Endothelial cell of umbilical vein (primary cell): ENCODE data around the gene LRRC10B. TPM values are rescaled to one million over a fixed set of nuclear protein-coding genes. Genes with fewer than 3 reads are reported as not detected.

ENCODE experiments used
- BruUV-seq: library from RNA; stranded (reverse); fragments of 400-500 nt; replicated peaks from 2 replicates; lab custom pipeline; 2021; lab: Mats Ljungman, UMichigan
- CTCF ChIA-PET: fragments of 300-600, 350-600 bp; sonication (Branson Sonifier 250); formaldehyde crosslinking; loops from one replicate; lab custom pipeline; 2021; ENCODE audit warnings: antibody characterized with exemption, inconsistent platforms; lab: Charles Lee
- POLR2A ChIA-PET: fragments of 300-600, 350-600 bp; sonication (Branson Sonifier 250); formaldehyde crosslinking; loops from one replicate; lab custom pipeline; 2021; ENCODE audit warnings: antibody characterized with exemption, inconsistent platforms; lab: Charles Lee
- DNase-seq: peaks from one replicate; pipeline ENCODE4 v3.0.0-alpha.2; 2011; ENCODE audit warnings: low read depth, low spot score
- FAIRE-seq: peaks from 2 replicates; lab custom pipeline; 2011; peaks lifted over from hg19 to GRCh38; lab: Jason Lieb, UNC
- H2AFZ ChIP-seq: 2 replicates; pipeline ENCODE4 v1.6.0; 2012; ENCODE audit warnings: low read depth, low read length, control low read depth, inconsistent platforms
- H3K27ac ChIP-seq: 2 replicates; pipeline ENCODE4 v1.5.1; 2011; ENCODE audit warnings: low read depth, mild to moderate bottlenecking, control low read depth, low read length, moderate library complexity; ENCODE audit not compliant: insufficient read depth
- H3K27me3 ChIP-seq, 2 experiments: 2 replicates each; pipeline versions ENCODE4 v1.6.0 to v1.6.1; 2011; ENCODE audit warnings: low read length in 2 of 2, mixed read lengths in 1 of 2; ENCODE audit not compliant: control insufficient read depth in 2 of 2, insufficient read depth in 2 of 2
- H3K36me3 ChIP-seq, 2 experiments: 2 replicates in 1 of 2; 3 replicates in 1 of 2; pipeline ENCODE4 v1.5.1; 2011; ENCODE audit warnings: low read length in 2 of 2, mild to moderate bottlenecking in 1 of 2, moderate library complexity in 1 of 2; ENCODE audit not compliant: control insufficient read depth in 2 of 2, insufficient read depth in 2 of 2; ENCODE audit errors: extremely low read depth in 1 of 2
- H3K4me1 ChIP-seq: 3 replicates; pipeline ENCODE4 v1.5.1; 2011; ENCODE audit warnings: mild to moderate bottlenecking, low read length; ENCODE audit not compliant: control insufficient read depth, insufficient read depth; ENCODE audit errors: extremely low read depth
- H3K4me2 ChIP-seq: 2 replicates; pipeline ENCODE4 v1.6.1; 2011; ENCODE audit warnings: low read length, control low read depth, mixed read lengths; ENCODE audit not compliant: insufficient read depth
- H3K4me3 ChIP-seq, 3 experiments: fragments of 200-600 bp in 1 of 3; sonication (generic), shearing (Covaris generic) in 1 of 3; replicated peaks in 1 of 3; 2 replicates each; pipeline ENCODE4 v1.5.1; 2011 to 2016; ENCODE audit warnings: control low read depth in 3 of 3, low read length in 3 of 3, mild to moderate bottlenecking in 2 of 3, inconsistent platforms in 1 of 3, low read depth in 1 of 3, moderate library complexity in 1 of 3; ENCODE audit not compliant: insufficient read depth in 1 of 3
- H3K79me2 ChIP-seq: 2 replicates; pipeline ENCODE4 v1.6.0; 2012; ENCODE audit warnings: low read length, inconsistent platforms; ENCODE audit not compliant: control insufficient read depth, insufficient read depth
- H3K9ac ChIP-seq: replicated peaks from 2 replicates; pipeline ENCODE3; 2011; ENCODE audit warnings: low read length, control low read depth; ENCODE audit not compliant: insufficient read depth; ENCODE audit errors: extremely low read depth
- H3K9me1 ChIP-seq: replicated peaks from 3 replicates; pipeline ENCODE4 v1.6.0; 2011; ENCODE audit warnings: mild to moderate bottlenecking, low read length; ENCODE audit not compliant: control insufficient read depth, insufficient read depth; ENCODE audit errors: extremely low read depth
- H3K9me3 ChIP-seq: replicated peaks from 2 replicates; pipeline ENCODE4 v1.5.1; 2012; ENCODE audit warnings: low read length, inconsistent platforms; ENCODE audit not compliant: control insufficient read depth, insufficient read depth
- H4K20me1 ChIP-seq: replicated peaks from 2 replicates; pipeline ENCODE3; 2011; ENCODE audit warnings: mild to moderate bottlenecking, low read length; ENCODE audit not compliant: control insufficient read depth, insufficient read depth; ENCODE audit errors: extremely low read depth
- CTCF ChIP-seq, 2 donors: IDR thresholded peaks; 1 replicate in 1 of 2; 2 replicates in 1 of 2; pipeline ENCODE4 v1.5.1; 2011; ENCODE audit warnings: low read length in 2 of 2, mild to moderate bottlenecking in 2 of 2, moderate library complexity in 2 of 2, control low read depth in 1 of 2, inconsistent platforms in 1 of 2, low read depth in 1 of 2; ENCODE audit not compliant: insufficient read depth in 1 of 2; ENCODE audit errors: extremely low read depth in 1 of 2
- EZH2 ChIP-seq: IDR thresholded peaks from 2 replicates; pipeline ENCODE4 v1.6.1; 2012; ENCODE audit warnings: borderline replicate concordance, low read depth, mild to moderate bottlenecking, moderate library complexity, low read length, inconsistent platforms; ENCODE audit not compliant: severe bottlenecking
- FOS ChIP-seq: IDR thresholded peaks from 2 replicates; pipeline ENCODE4 v1.6.1; 2011; ENCODE audit warnings: mild to moderate bottlenecking, low read length, moderate library complexity, borderline replicate concordance; ENCODE audit not compliant: insufficient read depth
- GATA2 ChIP-seq: IDR thresholded peaks from 2 replicates; pipeline ENCODE4 v1.7.0; 2011; ENCODE audit warnings: low read depth, mild to moderate bottlenecking, moderate library complexity, mixed read lengths, low read length; ENCODE audit not compliant: insufficient read length, insufficient read depth
- JUN ChIP-seq: IDR thresholded peaks from 2 replicates; pipeline ENCODE4 v1.6.1; 2011; ENCODE audit warnings: borderline replicate concordance, low read depth; ENCODE audit not compliant: insufficient read length, insufficient read depth
- MAX ChIP-seq: IDR thresholded peaks from 2 replicates; pipeline ENCODE4 v1.6.1; 2011; ENCODE audit not compliant: insufficient read depth, insufficient read length
- MYC ChIP-seq: IDR thresholded peaks from one replicate; pipeline ENCODE4 v1.6.1; 2011; ENCODE audit warnings: mild to moderate bottlenecking, low read depth, low read length
- POLR2A ChIP-seq: IDR thresholded peaks from 2 replicates; pipeline ENCODE4 v1.6.1; 2012; ENCODE audit warnings: low read depth, mild to moderate bottlenecking, control low read depth, low read length
- POLR2AphosphoS5 ChIP-seq: IDR thresholded peaks from 2 replicates; pipeline ENCODE4 v1.6.1; 2012; ENCODE audit warnings: low read depth, mild to moderate bottlenecking, control low read depth, low read length, moderate library complexity; ENCODE audit not compliant: insufficient read depth
- dilution Hi-C: fragments of 300-500 bp; cut with MboI; formaldehyde crosslinking; loops from one replicate; pipeline ENCODE4 v1.15.0; 2019; ENCODE audit warnings: low sequenced_read_pairs; ENCODE audit not compliant: extremely low pct_ligation_motif_present
- intact Hi-C: fragments of 100-400 bp; cut with micrococcal nuclease; formaldehyde crosslinking; loops from one replicate; pipeline ENCODE4 v1.10.0; 2022
- polyA plus RNA-seq, 4 experiments: library from polyadenylated mRNA; depleted of rRNA in 3 of 4; stranded (reverse) in 3 of 4; unstranded in 1 of 4; fragments of >200 nt; gene quantifications; 2 replicates each; pipeline versions ENCODE4 v1.2.1 to v1.2.3, GENCODE V29; 2011 to 2012; ENCODE audit warnings: missing spikeins in 1 of 4
- total RNA-seq: library from RNA; stranded (reverse); gene quantifications from 2 replicates; pipeline ENCODE4 v1.2.3, GENCODE V29; 2021

Gene LRRC10B
- total and polyA plus RNA-seq, 2 donors (not counting 3 experiments of a cell fraction or from before 2014, with no cell fraction given) = not detected

- H3K36me3 ChIP-seq = peaks cover 0 to 6% of the 10 kb centered on the region in 2 experiments
- dilution Hi-C loops = no loop called here
- POLR2A ChIA-PET = no interaction called here
- no peak for FAIRE-seq
- no peaks in the 10 kb centered on the region for H3K4me1 ChIP-seq
- H3K9me1 ChIP-seq = no peaks in the 10 kb centered on the region
- BruUV-seq = no TSS peak
- no peak overlapping the region for H3K4me3 ChIP-seq
- CTCF ChIA-PET = interaction anchor here (1.8 to 11.5 kb wide), 3 partner anchors 10 to 46 kb away, joined by 5 to 221 read pairs (median 13); no protein-coding TSS in a partner anchor
- no peak overlapping the region for H2AFZ ChIP-seq
- H3K9me3 ChIP-seq = no peaks in the 10 kb centered on the region
- H3K4me2 ChIP-seq = no peak overlapping the region
- intact Hi-C loops = no loop called here
- H3K79me2 ChIP-seq = no peaks in the 10 kb centered on the region
- no peaks in the 10 kb centered on the region for H4K20me1 ChIP-seq
- TF ChIP-seq POLR2A (no peak), EZH2 (no peak), JUN (no peak), POLR2AphosphoS5 (no peak), GATA2 (no peak), CTCF (IDR thresholded peaks at IDR 0.05; ENCODE audit: extremely low read depth in 1 of 2, insufficient read depth in 1 of 2, low read depth in 1 of 2, low read length in 2 of 2) (no peak), FOS (no peak), MAX (no peak), MYC (no peak)
- H3K27me3 ChIP-seq = no peaks in the 10 kb centered on the region
- DNase-seq = no peak
- no peak overlapping the region for H3K9ac ChIP-seq
- H3K27ac ChIP-seq = no peak overlapping the region
These were observed 36.3 kb upstream of the LRRC10B start for GRCh38 chr11:61472282-61472681.
